Natural killer cell treated with Interleukin-12 subunit alpha and Interleukin-12 subunit beta and Interleukin-15 and Interleukin-18, amount 100 ng/mL, for 72 hours (primary cell): ENCODE data around the gene FXYD3. TPM values are rescaled to one million over a fixed set of nuclear protein-coding genes. Genes with fewer than 3 reads are reported as not detected.
A peak's percentile ranks its signal among the peaks of the same experiment; 100 is the strongest.

Source experiments
- ATAC-seq, 2 donors: fragments of 150-1000 bp; cut with Tn5 transposase in 1 of 2; sonication (Bioruptor Pico), chemical (Tn5 transposase) in 1 of 2; 2 replicates each; pipeline ENCODE4 v1.10.0; 2021
- DNase-seq: peaks from one replicate; pipeline ENCODE4 v3.0.0; 2022; ENCODE audit warnings: low spot score
- H3K27ac Mint-ChIP-seq, 2 donors: 1 replicate in 1 of 2; 2 replicates in 1 of 2; pipeline ENCODE4 v1.8.0; 2022; ENCODE audit warnings: mixed read lengths in 2 of 2, mild to moderate bottlenecking in 1 of 2, moderate library complexity in 1 of 2
- H3K27me3 Mint-ChIP-seq, 2 donors: 1 replicate in 1 of 2; 2 replicates in 1 of 2; pipeline ENCODE4 v1.8.0; 2022; ENCODE audit warnings: mixed read lengths in 2 of 2
- H3K36me3 Mint-ChIP-seq: one replicate; pipeline ENCODE4 v1.8.0; 2022; ENCODE audit warnings: mixed read lengths
- H3K4me1 Mint-ChIP-seq, 2 donors: 1 replicate in 1 of 2; 2 replicates in 1 of 2; pipeline ENCODE4 v1.8.0; 2022; ENCODE audit warnings: low read depth in 2 of 2, mixed read lengths in 2 of 2, mild to moderate bottlenecking in 1 of 2
- H3K4me3 Mint-ChIP-seq: one replicate; pipeline ENCODE4 v1.8.0; 2022; ENCODE audit warnings: mixed read lengths
- H3K9me3 Mint-ChIP-seq: 2 replicates; pipeline ENCODE4 v1.8.0; 2022; ENCODE audit warnings: mixed read lengths
- total RNA-seq, 2 donors: library from RNA; stranded (reverse); gene quantifications; one replicate each; pipeline ENCODE4 v1.2.3, GENCODE V29; 2022

FXYD3 gene
- total RNA-seq, 2 donors from 2014 or later: not detected

DNA sequence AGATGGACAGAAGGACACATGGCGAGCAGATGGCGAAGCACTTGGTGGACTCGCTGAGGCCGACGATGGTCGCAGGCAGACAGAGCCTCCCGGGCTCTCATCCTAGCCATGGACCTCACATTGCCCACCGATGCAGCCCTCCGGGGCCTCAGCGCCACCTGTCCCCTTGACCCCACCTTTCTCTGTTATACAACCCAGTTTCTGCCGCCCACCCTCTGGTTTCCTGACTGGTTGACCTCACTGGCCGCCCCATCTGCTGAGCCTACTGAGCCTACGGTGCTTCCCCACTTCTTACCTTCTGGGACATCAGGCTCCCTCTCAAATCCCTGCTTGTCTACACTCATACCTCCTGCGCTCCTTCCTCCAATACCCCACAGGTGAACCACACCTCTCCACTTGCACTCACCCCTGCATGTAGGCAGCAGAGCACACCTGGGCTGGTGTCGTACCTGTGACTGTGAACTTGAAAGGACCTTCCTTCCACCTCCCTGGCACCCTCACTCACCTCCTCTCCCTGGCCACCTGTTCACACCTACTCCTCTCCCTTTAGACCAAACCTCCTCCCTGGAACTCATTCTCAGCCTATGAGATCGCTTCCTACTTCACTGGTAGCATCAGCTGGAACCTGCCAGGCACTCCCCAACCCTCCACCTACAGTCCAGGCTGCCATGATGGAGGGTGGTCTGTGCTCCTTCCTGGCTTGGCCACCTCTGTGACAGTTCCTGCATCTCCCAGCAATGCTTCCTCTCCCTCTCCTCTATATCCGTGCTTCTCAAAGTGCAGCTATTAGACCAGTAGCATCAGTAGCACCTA, 38.0 kb upstream of the FXYD3 start:
- H3K4me3 Mint-ChIP-seq: no peak overlapping the region
- peaks cover 7 to 10% of the 10 kb centered on the region in 2 donors for H3K4me1 Mint-ChIP-seq

GRCh38 chr19:35079826-35080225, 35.8 kb upstream of the FXYD3 start:
- Mint-ChIP-seq H3K27me3 (peaks cover 6 to 7% of the 10 kb centered on the region in 2 donors), H3K4me3 (no peak overlapping the region), H3K4me1 (peaks cover 10% of the 10 kb centered on the region in 2 donors)

More for the DNA sequence above, 38.0 kb upstream of the FXYD3 start:
- ATAC-seq: peak in 1 of 2 donors; percentile 21
- no peaks in the 10 kb centered on the region for H3K36me3 Mint-ChIP-seq
- no peak overlapping the region for H3K27ac Mint-ChIP-seq
- H3K27me3 Mint-ChIP-seq: peaks cover 6 to 7% of the 10 kb centered on the region in 2 donors
- H3K9me3 Mint-ChIP-seq: no peaks in the 10 kb centered on the region
- peak; percentile 49 for DNase-seq

GRCh38 chr19:35080613-35081170, 34.9 kb upstream of the FXYD3 start:
- Mint-ChIP-seq H3K9me3 (no peaks in the 10 kb centered on the region), H3K4me1 (peaks cover 9 to 13% of the 10 kb centered on the region in 2 donors), H3K27me3 (peaks cover 0 to 3% of the 10 kb centered on the region in 2 donors), H3K4me3 (no peak overlapping the region), H3K27ac (no peak overlapping the region), H3K36me3 (no peaks in the 10 kb centered on the region)
- DNase-seq: peak; percentile 31
- ATAC-seq: no peak

More at GRCh38 chr19:35079826-35080225, 35.8 kb upstream of the FXYD3 start:
- Mint-ChIP-seq H3K36me3 (no peaks in the 10 kb centered on the region), H3K27ac (no peak overlapping the region), H3K9me3 (no peaks in the 10 kb centered on the region)
- ATAC-seq: no peak
- DNase-seq: peak; percentile 32

DNA sequence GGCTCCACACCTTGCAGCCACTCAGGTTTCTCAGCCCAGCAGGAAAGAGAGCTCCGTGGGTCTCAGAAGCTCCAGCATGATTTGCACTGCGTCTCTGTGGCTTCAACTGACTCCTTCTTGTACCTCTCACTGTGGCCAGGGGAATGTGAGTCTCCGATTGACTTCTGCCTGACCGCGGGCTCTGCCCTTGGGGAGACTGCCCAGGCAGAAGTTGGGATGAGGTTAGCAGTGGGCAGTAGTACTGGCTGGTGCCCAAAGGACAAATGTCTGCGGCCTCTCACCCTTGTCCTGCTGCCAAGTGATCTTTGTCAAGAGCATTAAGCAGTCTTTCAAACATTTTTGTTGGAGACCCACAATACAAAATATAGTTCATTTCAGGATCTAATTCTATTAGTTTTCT, 34.4 kb upstream of the FXYD3 start:
- peaks cover 0 to 3% of the 10 kb centered on the region in 2 donors for H3K27me3 Mint-ChIP-seq
- ATAC-seq (no peak), DNase-seq (peak; percentile 48)
- peaks cover 14 to 18% of the 10 kb centered on the region in 2 donors for H3K4me1 Mint-ChIP-seq
- H3K36me3 Mint-ChIP-seq: no peaks in the 10 kb centered on the region
- no peaks in the 10 kb centered on the region for H3K9me3 Mint-ChIP-seq
- no peak overlapping the region for H3K4me3 Mint-ChIP-seq
- no peak overlapping the region for H3K27ac Mint-ChIP-seq

DNA sequence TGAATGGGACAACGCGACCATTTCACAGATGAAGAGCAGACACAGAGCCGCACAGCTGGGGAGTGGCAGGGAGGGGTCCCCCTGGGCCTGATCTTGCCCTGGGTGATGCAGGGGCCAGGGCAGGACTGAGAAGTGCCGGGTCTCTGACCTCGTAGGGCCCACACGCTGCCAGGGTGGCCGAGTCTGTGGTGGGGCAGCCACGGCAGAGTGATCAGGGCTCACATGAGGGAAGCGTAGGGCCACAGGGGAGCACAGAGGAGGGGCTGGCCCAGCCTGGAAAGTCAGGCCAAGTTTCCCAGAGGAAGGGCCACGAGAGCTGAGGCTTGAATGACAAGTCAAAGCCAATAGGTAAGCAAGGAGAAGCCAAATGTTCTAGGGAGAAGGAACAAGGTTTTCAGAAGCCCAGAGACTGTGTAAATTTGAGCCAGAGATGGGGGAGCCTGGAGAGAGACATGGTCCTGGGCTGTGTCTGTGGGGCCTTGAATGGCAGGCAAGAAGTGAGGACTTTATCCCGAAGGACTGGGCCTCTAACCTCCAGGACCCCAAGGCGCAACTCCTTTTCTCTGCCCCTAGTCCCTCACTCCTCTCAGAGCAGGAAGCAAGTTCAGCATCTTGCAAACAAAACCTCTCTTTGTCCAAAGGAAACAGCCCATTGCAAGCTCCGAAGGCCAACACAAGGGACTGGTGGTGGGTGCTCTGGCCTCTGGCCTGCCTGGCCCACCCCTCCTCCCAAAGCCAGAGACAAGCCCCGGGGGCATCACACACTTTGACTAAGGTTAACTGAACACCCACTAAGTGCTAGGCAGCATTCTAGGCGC, 31.7 kb upstream of the FXYD3 start:
- no peak overlapping the region for H3K27ac Mint-ChIP-seq
- no peaks in the 10 kb centered on the region for H3K36me3 Mint-ChIP-seq
- H3K4me1 Mint-ChIP-seq: peaks cover 9 to 15% of the 10 kb centered on the region in 2 donors
- ATAC-seq: no peak
- H3K9me3 Mint-ChIP-seq: no peaks in the 10 kb centered on the region
- no peak overlapping the region for H3K4me3 Mint-ChIP-seq
- peak; percentile 54 for DNase-seq
- no peaks in the 10 kb centered on the region for H3K27me3 Mint-ChIP-seq

- Mint-ChIP-seq H3K36me3 (no peaks in the 10 kb centered on the region), H3K4me3 (no peak overlapping the region), H3K27me3 (no peaks in the 10 kb centered on the region), H3K27ac (no peak overlapping the region), H3K9me3 (no peaks in the 10 kb centered on the region), H3K4me1 (peaks cover 9 to 15% of the 10 kb centered on the region in 2 donors)
- ATAC-seq (no peak), DNase-seq (peak; percentile 35)
These were observed 31.2 kb upstream of the FXYD3 start for GRCh38 chr19:35084509-35084762.

- ATAC-seq (no peak), DNase-seq (peak; percentile 15)
- Mint-ChIP-seq H3K27me3 (no peaks in the 10 kb centered on the region), H3K36me3 (no peaks in the 10 kb centered on the region), H3K27ac (peak overlapping the region; percentile 56 to 75), H3K4me1 (peaks cover 9 to 15% of the 10 kb centered on the region in 2 donors), H3K4me3 (peak overlapping the region; percentile 32), H3K9me3 (no peaks in the 10 kb centered on the region)
These were observed 29.7 kb upstream of the FXYD3 start for GRCh38 chr19:35085947-35086346.

DNA sequence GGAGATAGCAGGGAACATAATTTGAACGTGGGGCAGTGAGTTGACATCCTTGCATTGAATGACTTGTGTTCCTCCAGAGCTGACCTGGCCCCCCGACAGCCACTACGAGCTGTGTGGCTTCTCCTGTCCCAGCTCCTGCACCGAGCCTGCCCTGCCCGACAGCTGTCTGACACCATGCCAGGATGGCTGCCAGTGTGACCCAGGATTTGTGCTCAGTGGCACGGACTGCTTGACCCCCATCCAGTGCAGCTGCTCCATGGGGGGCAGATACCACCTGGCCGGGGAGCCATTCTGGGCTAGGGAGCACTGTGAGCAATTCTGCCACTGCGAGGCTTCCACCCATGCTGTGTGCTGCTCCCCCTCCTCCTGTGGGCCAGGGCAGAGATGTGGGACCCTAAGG, 29.2 kb upstream of the FXYD3 start:
- no peaks in the 10 kb centered on the region for H3K9me3 Mint-ChIP-seq
- no peak overlapping the region for H3K4me3 Mint-ChIP-seq
- peaks cover 9 to 15% of the 10 kb centered on the region in 2 donors for H3K4me1 Mint-ChIP-seq
- H3K27me3 Mint-ChIP-seq: no peaks in the 10 kb centered on the region
- peak overlapping the region; percentile 56 to 75 for H3K27ac Mint-ChIP-seq
- no peaks in the 10 kb centered on the region for H3K36me3 Mint-ChIP-seq
- ATAC-seq: no peak
- DNase-seq: peak; percentile 52

DNA sequence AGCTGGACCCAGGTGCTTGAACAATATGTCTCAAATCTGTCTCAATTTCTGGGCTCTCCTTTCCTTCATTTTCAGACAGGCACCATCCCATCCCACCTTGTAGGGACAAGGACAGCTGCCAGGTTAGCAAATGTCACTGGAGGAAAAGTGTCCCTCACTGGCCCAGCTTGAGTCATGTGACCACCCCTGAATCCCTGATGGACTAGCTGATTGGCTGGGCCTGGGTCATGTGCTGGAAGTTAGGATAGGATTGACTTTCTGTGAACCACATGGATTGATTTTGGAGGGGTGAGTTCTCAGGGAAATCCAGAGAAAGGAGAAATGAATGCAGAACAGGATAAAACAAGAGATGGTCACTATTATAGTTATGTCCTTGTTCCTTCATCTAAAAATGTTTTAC, 28.2 kb upstream of the FXYD3 start:
- Mint-ChIP-seq H3K27ac (no peak overlapping the region), H3K9me3 (no peaks in the 10 kb centered on the region), H3K36me3 (no peaks in the 10 kb centered on the region), H3K4me1 (peaks cover 9 to 15% of the 10 kb centered on the region in 2 donors), H3K27me3 (no peaks in the 10 kb centered on the region), H3K4me3 (no peak overlapping the region)
- DNase-seq (peak; percentile 16), ATAC-seq (no peak)

GRCh38 chr19:35088131-35088913, 27.3 kb upstream of the FXYD3 start:
- Mint-ChIP-seq H3K9me3 (no peaks in the 10 kb centered on the region), H3K27me3 (no peaks in the 10 kb centered on the region), H3K4me1 (peaks cover 9 to 15% of the 10 kb centered on the region in 2 donors), H3K36me3 (no peaks in the 10 kb centered on the region), H3K27ac (no peak overlapping the region), H3K4me3 (no peak overlapping the region)
- no peak for ATAC-seq
- DNase-seq: no peak

GRCh38 chr19:35089554-35089953, 26.1 kb upstream of the FXYD3 start:
- no peaks in the 10 kb centered on the region for H3K9me3 Mint-ChIP-seq
- H3K36me3 Mint-ChIP-seq: no peaks in the 10 kb centered on the region
- no peak for ATAC-seq
- H3K27me3 Mint-ChIP-seq: no peaks in the 10 kb centered on the region
- H3K4me3 Mint-ChIP-seq: no peak overlapping the region
- H3K27ac Mint-ChIP-seq: no peak overlapping the region
- DNase-seq: no peak
- H3K4me1 Mint-ChIP-seq: peaks cover 9 to 12% of the 10 kb centered on the region in 2 donors

DNA sequence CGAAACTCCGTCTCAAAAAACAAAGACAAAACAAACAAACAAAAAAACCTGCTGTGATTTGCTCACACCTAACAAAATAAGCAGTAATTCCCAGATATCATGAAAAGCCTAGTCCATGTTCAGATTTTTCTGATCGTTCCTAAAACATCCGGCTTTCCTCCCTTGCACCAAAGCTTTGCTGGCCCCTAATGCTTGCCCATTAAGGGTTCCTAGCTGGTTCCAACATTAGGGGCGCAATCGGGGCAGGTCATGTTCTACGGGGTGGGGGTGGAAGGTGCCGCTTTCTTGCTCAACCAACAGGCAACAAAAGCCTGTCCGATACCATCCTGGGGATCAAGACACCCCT, 25.5 kb upstream of the FXYD3 start:
- Mint-ChIP-seq H3K4me1 (peaks cover 9 to 12% of the 10 kb centered on the region in 2 donors), H3K4me3 (no peak overlapping the region), H3K9me3 (no peaks in the 10 kb centered on the region), H3K27me3 (no peaks in the 10 kb centered on the region), H3K27ac (no peak overlapping the region), H3K36me3 (no peaks in the 10 kb centered on the region)
- ATAC-seq: no peak
- DNase-seq: no peak

- Mint-ChIP-seq H3K4me3 (no peak overlapping the region), H3K9me3 (no peaks in the 10 kb centered on the region), H3K36me3 (no peaks in the 10 kb centered on the region), H3K4me1 (peaks cover 6 to 9% of the 10 kb centered on the region in 2 donors), H3K27ac (no peak overlapping the region), H3K27me3 (no peaks in the 10 kb centered on the region)
- DNase-seq (no peak), ATAC-seq (peak in 1 of 2 donors; percentile 61)
These were observed 25.0 kb upstream of the FXYD3 start for GRCh38 chr19:35090506-35091214.
